ENCODE data around the gene ZNF70. TPM values are rescaled to one million over a fixed set of nuclear protein-coding genes. Genes with fewer than 3 reads are reported as not detected.

ZNF70 gene
- total and polyA plus RNA-seq, 7 donors, result 0.23 to 5.5 (median 2.6) TPM

DNA sequence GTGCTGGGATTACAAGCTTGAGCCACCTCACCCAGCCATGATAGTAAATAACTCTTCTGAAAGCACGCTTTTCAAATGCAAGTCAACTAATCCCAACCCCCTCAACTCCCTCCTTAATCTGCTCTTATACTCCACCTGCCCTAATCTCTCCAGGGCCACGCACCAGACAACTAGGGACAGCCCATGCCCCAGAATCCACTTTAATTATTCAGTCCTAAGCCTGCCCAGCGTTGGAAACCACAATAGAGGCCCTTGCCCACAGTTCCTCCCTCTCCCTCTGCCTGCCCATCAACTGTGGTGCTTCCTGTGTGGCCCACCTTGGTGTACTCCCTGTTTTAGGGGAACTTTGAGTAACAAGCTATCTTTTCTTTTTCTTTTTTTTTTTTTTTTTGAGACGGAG lies 6.0 kb upstream of the ZNF70 start:
- H3K4me3 ChIP-seq, result no peak overlapping the region
- 35 to 67% methylated on average over 4 of the region's 4 CpGs for WGBS, 2 donors

GRCh38 chr22:23755711-23756110 lies 4.8 kb upstream of the ZNF70 start:
- Histone ChIP-seq H3K4me1 (peaks cover 0 to 9% (median 7%) of the 10 kb centered on the region in 4 donors), H3K9me3 (no peaks in the 10 kb centered on the region), H3K27me3 (no peaks in the 10 kb centered on the region), H3K27ac (no peak overlapping the region), H3K36me3 (no peaks in the 10 kb centered on the region), H3K4me3 (no peak overlapping the region)
- DNase-seq, result no peak
- 65 to 88% methylated on average over 8 of the region's 8 CpGs for WGBS, 2 donors
- TF ChIP-seq POLR2A (IDR thresholded peaks at IDR 0.05) (no peak), EP300 (IDR thresholded peaks at IDR 0.05) (no peak)
- intact Hi-C loops (cut with DNase I), result no loop called here

More for the DNA sequence above, 6.0 kb upstream of the ZNF70 start:
- TF ChIP-seq POLR2AphosphoS5 (IDR thresholded peaks at IDR 0.05) (no peak), POLR2A (IDR thresholded peaks at IDR 0.05) (no peak), EP300 (IDR thresholded peaks at IDR 0.05) (no peak)
- TF ChIP-seq, protein P1, sequence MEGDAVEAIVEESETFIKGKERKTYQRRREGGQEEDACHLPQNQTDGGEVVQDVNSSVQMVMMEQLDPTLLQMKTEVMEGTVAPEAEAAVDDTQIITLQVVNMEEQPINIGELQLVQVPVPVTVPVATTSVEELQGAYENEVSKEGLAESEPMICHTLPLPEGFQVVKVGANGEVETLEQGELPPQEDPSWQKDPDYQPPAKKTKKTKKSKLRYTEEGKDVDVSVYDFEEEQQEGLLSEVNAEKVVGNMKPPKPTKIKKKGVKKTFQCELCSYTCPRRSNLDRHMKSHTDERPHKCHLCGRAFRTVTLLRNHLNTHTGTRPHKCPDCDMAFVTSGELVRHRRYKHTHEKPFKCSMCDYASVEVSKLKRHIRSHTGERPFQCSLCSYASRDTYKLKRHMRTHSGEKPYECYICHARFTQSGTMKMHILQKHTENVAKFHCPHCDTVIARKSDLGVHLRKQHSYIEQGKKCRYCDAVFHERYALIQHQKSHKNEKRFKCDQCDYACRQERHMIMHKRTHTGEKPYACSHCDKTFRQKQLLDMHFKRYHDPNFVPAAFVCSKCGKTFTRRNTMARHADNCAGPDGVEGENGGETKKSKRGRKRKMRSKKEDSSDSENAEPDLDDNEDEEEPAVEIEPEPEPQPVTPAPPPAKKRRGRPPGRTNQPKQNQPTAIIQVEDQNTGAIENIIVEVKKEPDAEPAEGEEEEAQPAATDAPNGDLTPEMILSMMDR (IDR thresholded peaks at IDR 0.05), result no peak
- Histone ChIP-seq H3K27ac (no peak overlapping the region), H3K27me3 (no peaks in the 10 kb centered on the region), H3K9me3 (no peaks in the 10 kb centered on the region), H3K36me3 (no peaks in the 10 kb centered on the region), H3K4me1 (peaks cover 0 to 2% (median 2%) of the 10 kb centered on the region in 4 donors)
- intact Hi-C loops (cut with DNase I), result no loop called here
- no peak for DNase-seq

DNA sequence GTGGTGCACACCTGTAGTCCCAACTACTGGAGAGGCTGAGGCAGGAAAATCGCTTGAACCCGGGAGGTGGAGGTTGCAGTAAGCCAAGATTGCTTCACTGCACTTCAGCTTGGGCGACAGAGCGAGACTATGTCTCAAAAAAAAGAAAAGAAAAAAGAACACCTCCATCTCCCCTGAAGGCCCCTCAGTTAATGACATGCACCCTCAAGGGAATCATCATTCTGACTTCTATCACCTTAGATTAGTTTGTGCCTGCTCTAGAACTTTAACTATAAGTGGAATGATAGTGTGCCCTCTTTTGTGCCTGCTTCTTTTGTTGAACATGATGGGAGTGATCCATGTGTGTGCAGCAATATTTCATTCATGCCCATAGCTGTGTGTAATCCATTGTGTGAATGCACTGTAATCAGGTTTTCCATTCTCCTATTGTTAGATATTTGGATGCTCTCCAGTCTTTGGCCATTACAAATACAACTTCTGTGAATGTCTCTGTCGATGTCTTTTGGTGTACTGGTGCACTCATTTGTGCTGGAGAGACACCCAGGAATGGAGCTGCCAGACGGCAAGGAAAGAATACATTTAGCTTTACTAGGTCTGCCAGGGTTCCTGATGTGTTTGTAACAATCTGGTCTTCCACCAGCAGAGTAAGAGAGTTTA lies 4.2 kb upstream of the ZNF70 start:
- intact Hi-C loops (cut with DNase I), result no loop called here
- WGBS, 2 donors, result 63 to 78% methylated on average over 6 of the region's 6 CpGs
- no peak for DNase-seq
- H3K4me3 ChIP-seq, result no peak overlapping the region
- H3K27ac ChIP-seq, result no peak overlapping the region
- H3K27me3 ChIP-seq, result no peaks in the 10 kb centered on the region
- TF ChIP-seq EP300 (IDR thresholded peaks at IDR 0.05) (no peak), POLR2A (IDR thresholded peaks at IDR 0.05) (no peak), POLR2AphosphoS5 (IDR thresholded peaks at IDR 0.05) (no peak)
- TF ChIP-seq, protein P1 (IDR thresholded peaks at IDR 0.05), result no peak
- H3K4me1 ChIP-seq, result peaks cover 0 to 15% (median 13%) of the 10 kb centered on the region in 4 donors
- no peaks in the 10 kb centered on the region for H3K36me3 ChIP-seq
- no peaks in the 10 kb centered on the region for H3K9me3 ChIP-seq

GRCh38 chr22:23754220-23754919 lies 3.5 kb upstream of the ZNF70 start, which contains the start of gene VPREB3:
Gene VPREB3, minus strand, starts transcription at chr22:23754425. Its CDS starts 62 bp downstream, at chr22:23754363.
- Histone ChIP-seq H3K27ac (no peak within 1 kb of the TSS), H3K9me3 (no peaks in the 10 kb centered on the region), H3K4me3 (no peak within 1 kb of the TSS), H3K27me3 (no peaks in the 10 kb centered on the region), H3K36me3 (no peaks in the 10 kb centered on the region), H3K4me1 (peaks cover 0 to 20% (median 17%) of the 10 kb centered on the region in 4 donors)
- intact Hi-C loops (cut with DNase I), result no loop called here
- no peak for TF ChIP-seq POLR2AphosphoS5 (IDR thresholded peaks at IDR 0.05)
- no peak for TF ChIP-seq EP300 (IDR thresholded peaks at IDR 0.05)
- TF ChIP-seq, protein P1 (IDR thresholded peaks at IDR 0.05), result no peak
- no peak for TF ChIP-seq POLR2A (IDR thresholded peaks at IDR 0.05)
- DNase-seq, result no peak
- 82 to 84% methylated on average over 14 of the region's 14 CpGs for WGBS, 2 donors

- intact Hi-C loops (cut with DNase I), result no loop called here
- H3K36me3 ChIP-seq, result no peaks in the 10 kb centered on the region
- TF ChIP-seq, protein P1 (IDR thresholded peaks at IDR 0.05), result no peak
- TF ChIP-seq POLR2A (IDR thresholded peaks at IDR 0.05) (no peak), POLR2AphosphoS5 (IDR thresholded peaks at IDR 0.05) (no peak), EP300 (IDR thresholded peaks at IDR 0.05) (no peak)
These were observed 2.5 kb upstream of the ZNF70 start for GRCh38 chr22:23753385-23753784.

More at GRCh38 chr22:23753385-23753784, 2.5 kb upstream of the ZNF70 start:
- 69 to 76% methylated on average over 2 of the region's 2 CpGs for WGBS, 2 donors
- H3K9me3 ChIP-seq, result no peaks in the 10 kb centered on the region
- H3K4me3 ChIP-seq, result no peak overlapping the region
- DNase-seq, result no peak
- H3K27ac ChIP-seq, result no peak overlapping the region
- peaks cover 0 to 20% (median 17%) of the 10 kb centered on the region in 4 donors for H3K4me1 ChIP-seq
- H3K27me3 ChIP-seq, result no peaks in the 10 kb centered on the region
